HFFc6 (cell line): ENCODE measurements around the gene RNU6-7. TPM values are rescaled to one million over a fixed set of nuclear protein-coding genes. Genes with fewer than 3 reads are reported as not detected.

Experiments
- DNase-seq: peaks from one replicate; pipeline ENCODE4 v3.0.0-alpha.2; 2018
- H3K27ac Mint-ChIP-seq: 2 replicates; pipeline ENCODE4 v1.8.0; 2020; ENCODE audit warnings: mild to moderate bottlenecking, mixed read lengths
- H3K27me3 Mint-ChIP-seq: 2 replicates; pipeline ENCODE4 v1.8.0; 2021; ENCODE audit warnings: mild to moderate bottlenecking, moderate library complexity, mixed read lengths; ENCODE audit not compliant: insufficient read depth
- H3K36me3 Mint-ChIP-seq: 2 replicates; pipeline ENCODE4 v1.8.0; 2021; ENCODE audit warnings: low read depth, mixed read lengths
- H3K4me1 Mint-ChIP-seq: 2 replicates; pipeline ENCODE4 v1.8.0; 2020; ENCODE audit warnings: low read depth, mixed read lengths
- H3K4me3 Mint-ChIP-seq: 2 replicates; pipeline ENCODE4 v1.8.0; 2020; ENCODE audit warnings: mild to moderate bottlenecking, moderate library complexity, mixed read lengths
- H3K9me3 Mint-ChIP-seq: 2 replicates; pipeline ENCODE4 v1.8.0; 2020; ENCODE audit warnings: mild to moderate bottlenecking, mixed read lengths
- CTCF ChIP-seq: fragments of 200-600 bp; sonication (generic); IDR thresholded peaks from 2 replicates; pipeline ENCODE4 v1.5.0; 2021; ENCODE audit warnings: antibody characterized with exemption, mild to moderate bottlenecking
- total RNA-seq, 6 experiments: library from RNA; stranded (reverse); fragmentation: NEBNext Ultra II Directional; extraction: Animal tissue kit (Norgen Biotek cat#: 25700); gene quantifications; 2 replicates in 1 of 6; 3 replicates in 5 of 6; pipeline ENCODE4 v1.2.3, GENCODE V29; 2021

Gene RNU6-7
- total RNA-seq, 6 experiments from 2014 or later, result not detected

- Mint-ChIP-seq H3K4me1 (peaks cover 59% of the 10 kb centered on the region), H3K27me3 (no peaks in the 10 kb centered on the region), H3K9me3 (no peaks in the 10 kb centered on the region), H3K4me3 (peak overlapping the region; percentile 37), H3K27ac (peak overlapping the region; percentile 77), H3K36me3 (no peaks in the 10 kb centered on the region)
- TF ChIP-seq CTCF, result no peak
- peak; percentile 49 for DNase-seq
Measured at GRCh38 chr14:32230181-32230580, 28.3 kb downstream of the RNU6-7 start.

DNA sequence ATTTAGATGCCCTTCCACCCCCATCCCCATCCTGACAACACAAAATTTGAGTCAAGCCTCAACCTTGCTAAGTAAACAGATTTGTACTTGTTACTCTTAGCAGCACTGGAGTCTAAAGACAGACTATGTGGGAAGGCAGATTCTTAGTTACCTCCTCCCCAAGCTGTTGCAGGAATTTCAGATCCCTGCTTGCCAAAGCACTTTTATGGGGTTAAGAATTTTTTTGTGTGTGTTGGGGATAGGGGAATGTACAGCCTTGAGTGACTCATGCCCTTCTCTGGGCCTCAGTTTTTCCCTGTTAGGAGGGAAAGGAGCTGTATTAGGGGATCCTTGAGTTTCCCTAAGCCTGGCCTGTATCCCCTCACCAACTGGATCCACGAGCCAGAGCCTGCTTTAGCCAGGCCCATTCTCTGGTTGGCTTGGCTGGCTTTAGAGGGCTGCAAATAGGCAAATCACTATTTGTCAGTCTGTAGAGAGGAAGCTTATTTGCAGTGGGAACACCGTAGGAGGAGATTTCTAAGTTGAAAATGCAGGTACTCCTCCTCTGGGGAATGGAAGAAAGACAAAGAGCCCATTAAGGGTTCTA is 28.9 kb downstream of the RNU6-7 start:
- Mint-ChIP-seq H3K27me3 (no peaks in the 10 kb centered on the region), H3K4me1 (peaks cover 53% of the 10 kb centered on the region), H3K27ac (peak overlapping the region; percentile 77), H3K36me3 (no peaks in the 10 kb centered on the region), H3K4me3 (peak overlapping the region; percentile 20), H3K9me3 (no peaks in the 10 kb centered on the region)
- no peak for TF ChIP-seq CTCF
- peak; percentile 87 for DNase-seq

DNA sequence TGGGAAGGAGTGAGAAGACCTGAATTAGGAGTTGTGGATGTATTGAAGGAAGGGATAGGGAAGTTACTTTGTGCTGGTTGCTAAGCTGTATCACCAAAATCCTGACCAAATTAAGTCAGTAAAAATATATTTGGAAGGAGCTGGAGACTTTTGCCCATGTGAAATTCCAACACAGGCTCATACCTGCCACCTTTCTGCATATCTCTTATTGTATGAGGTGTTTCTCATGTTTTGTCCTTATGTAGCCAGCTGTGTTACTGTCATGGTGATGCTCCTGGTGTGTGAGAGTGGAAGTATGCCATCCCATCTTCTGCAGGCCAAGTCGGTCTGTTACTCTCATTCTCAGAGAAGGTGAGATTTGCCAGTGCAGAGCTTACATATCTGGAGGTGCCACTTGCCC is 30.6 kb downstream of the RNU6-7 start:
- no peaks in the 10 kb centered on the region; the same call in 1 of the 2 replicates for H3K27me3 Mint-ChIP-seq
- H3K9me3 Mint-ChIP-seq, result peaks cover 2% of the 10 kb centered on the region; the same call in 1 of the 2 replicates
- H3K4me1 Mint-ChIP-seq, result peaks cover 48% of the 10 kb centered on the region
- TF ChIP-seq CTCF, result no peak
- no peak overlapping the region for H3K27ac Mint-ChIP-seq
- no peak overlapping the region for H3K4me3 Mint-ChIP-seq
- H3K36me3 Mint-ChIP-seq, result no peaks in the 10 kb centered on the region
- no peak for DNase-seq

DNA sequence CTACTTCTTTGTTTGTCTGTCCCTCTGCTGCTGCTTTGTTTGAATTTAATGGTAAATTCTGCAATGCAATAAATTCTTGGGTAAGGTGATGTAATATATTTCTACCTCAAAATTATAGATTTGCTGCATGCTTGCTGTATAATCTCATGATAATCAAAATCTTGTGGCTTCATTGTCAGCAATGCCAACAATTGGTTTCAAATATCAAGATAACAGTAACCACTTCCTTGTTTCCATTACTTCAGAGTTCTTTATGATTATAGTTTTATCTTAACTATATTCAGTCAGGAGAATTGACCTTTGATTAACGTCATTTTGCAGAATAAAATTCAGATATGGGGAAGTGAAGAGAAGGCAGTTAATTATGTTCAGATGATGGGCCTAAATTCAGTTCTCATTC is 31.4 kb downstream of the RNU6-7 start:
- Mint-ChIP-seq H3K4me3 (no peak overlapping the region), H3K27ac (no peak overlapping the region), H3K36me3 (no peaks in the 10 kb centered on the region), H3K4me1 (peaks cover 48% of the 10 kb centered on the region), H3K9me3 (peaks cover 5% of the 10 kb centered on the region; the same call in 1 of the 2 replicates), H3K27me3 (no peaks in the 10 kb centered on the region; the same call in 1 of the 2 replicates)
- no peak for DNase-seq
- TF ChIP-seq CTCF, result no peak

DNA sequence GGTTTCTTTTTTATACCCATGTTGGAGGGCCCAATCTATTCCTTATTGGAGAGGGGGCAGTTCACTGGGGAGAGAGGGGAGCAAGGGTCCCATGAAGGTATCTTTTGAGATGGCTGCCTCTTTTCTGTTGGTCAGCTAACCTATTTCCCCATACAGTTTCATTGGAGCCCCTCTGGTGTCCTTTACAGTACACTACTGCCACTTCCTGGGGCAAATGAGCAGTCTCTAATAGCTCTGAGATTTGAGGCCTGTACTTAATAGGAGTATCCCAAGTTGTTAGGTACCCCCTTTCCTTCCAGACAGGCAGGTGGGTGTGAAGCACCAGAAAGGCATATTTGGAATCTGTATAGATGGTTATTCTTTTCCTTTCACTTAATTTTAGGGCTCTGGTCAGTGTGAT is 42.6 kb downstream of the RNU6-7 start:
- peak; percentile 42; the same call in 1 of the 2 replicates for TF ChIP-seq CTCF
- no peak for DNase-seq
- Mint-ChIP-seq H3K36me3 (peaks cover 7% of the 10 kb centered on the region; the same call in 1 of the 2 replicates), H3K9me3 (peaks cover 7% of the 10 kb centered on the region), H3K4me1 (no peaks in the 10 kb centered on the region), H3K4me3 (no peak overlapping the region), H3K27ac (no peak overlapping the region), H3K27me3 (no peaks in the 10 kb centered on the region; the same call in none of the 2 replicates)
